ENCODE data around the gene DPEP3.
"Not testable (repeated sequence)": the region's sequence is repeated elsewhere in the genome, so short reads cannot be mapped to it uniquely, and the experiment has no call there.

Gene DPEP3

GRCh38 chr16:67945392-67945933, 34.8 kb downstream of the DPEP3 start:
- no peak for DNase-seq (ENCODE audit: low read depth, low spot score)

GRCh38 chr16:67944690-67945391, 35.5 kb downstream of the DPEP3 start:
- DNase-seq (ENCODE audit: low read depth, low spot score): no peak

- peak; percentile 47 for DNase-seq (ENCODE audit: low read depth, low spot score)
Measured at GRCh38 chr16:67943619-67944504, 36.4 kb downstream of the DPEP3 start, which contains the start of gene LCAT. Gene LCAT (minus strand): TSS chr16:67944120. CDS start chr16:67944101, 19 bp downstream.

- no peak for DNase-seq (ENCODE audit: low read depth, low spot score)
Measured at GRCh38 chr16:67943256-67943618, 37.1 kb downstream of the DPEP3 start.

- no peak for DNase-seq (ENCODE audit: low read depth, low spot score)
Measured at GRCh38 chr16:67942510-67943255, 37.6 kb downstream of the DPEP3 start.

- no peak for DNase-seq (ENCODE audit: low read depth, low spot score)
Measured at GRCh38 chr16:67942200-67942509, 38.1 kb downstream of the DPEP3 start.

- no peak for DNase-seq (ENCODE audit: low read depth, low spot score)
Measured at GRCh38 chr16:67941469-67942199, 38.7 kb downstream of the DPEP3 start.

GRCh38 chr16:67940446-67941089, 39.7 kb downstream of the DPEP3 start:
- DNase-seq (ENCODE audit: low read depth, low spot score): no peak

- no peak for DNase-seq (ENCODE audit: low read depth, low spot score)
Measured at GRCh38 chr16:67939507-67940445, 40.5 kb downstream of the DPEP3 start.

- DNase-seq (ENCODE audit: low read depth, low spot score): not testable (repeated sequence)
Measured at GRCh38 chr16:67937713-67938112, 42.6 kb downstream of the DPEP3 start.

- no peak for DNase-seq (ENCODE audit: low read depth, low spot score)
Measured at GRCh38 chr16:67936880-67937605, 43.3 kb downstream of the DPEP3 start.

- no peak for DNase-seq (ENCODE audit: low read depth, low spot score)
Measured at GRCh38 chr16:67936124-67936879, 44.0 kb downstream of the DPEP3 start, which contains the start of gene PSMB10. Gene PSMB10 (minus strand): TSS chr16:67936850. CDS start chr16:67936749, 101 bp downstream.

- DNase-seq (ENCODE audit: low read depth, low spot score): peak; percentile 66
Measured at GRCh38 chr16:67935402-67936123, 44.7 kb downstream of the DPEP3 start.

- DNase-seq (ENCODE audit: low read depth, low spot score): no peak
Measured at GRCh38 chr16:67935101-67935401, 45.2 kb downstream of the DPEP3 start.

GRCh38 chr16:67934306-67935100, 45.8 kb downstream of the DPEP3 start:
- DNase-seq (ENCODE audit: low read depth, low spot score): no peak

- no peak for DNase-seq (ENCODE audit: low read depth, low spot score)
Measured at GRCh38 chr16:67933805-67934204, 46.5 kb downstream of the DPEP3 start.

- DNase-seq (ENCODE audit: low read depth, low spot score): no peak
Measured at GRCh38 chr16:67932462-67932840, 47.8 kb downstream of the DPEP3 start.

Measured in brain pericyte (primary cell).